Smooth muscle cell (in vitro differentiated cells): ENCODE data around the gene SBF1. TPM values are rescaled to one million over a fixed set of nuclear protein-coding genes. Genes with fewer than 3 reads are reported as not detected.

Source experiments
- DNase-seq: peaks from one replicate; lab custom pipeline; 2025; ENCODE audit not compliant: unreplicated experiment; lab: John Stamatoyannopoulos, UW
- H2AFZ ChIP-seq: fragments of 200-600 bp; sonication (generic); 2 replicates; pipeline ENCODE4 v1.6.0; 2016; ENCODE audit warnings: antibody characterized with exemption, low read depth, mild to moderate bottlenecking
- H3F3A ChIP-seq: fragments of 200-600 bp; sonication (generic); 2 replicates; pipeline ENCODE4 v1.6.0; 2017; ENCODE audit warnings: antibody characterized with exemption, low read depth
- H3K27ac ChIP-seq: fragments of 200-600 bp; sonication (generic); 2 replicates; pipeline ENCODE4 v1.5.1; 2016; ENCODE audit warnings: low read depth, mild to moderate bottlenecking
- H3K27me3 ChIP-seq: fragments of 200-600 bp; sonication (generic); 2 replicates; pipeline ENCODE4 v1.6.1; 2016; ENCODE audit warnings: low read depth, mild to moderate bottlenecking
- H3K36me3 ChIP-seq: fragments of 200-600 bp; sonication (generic); 2 replicates; pipeline ENCODE4 v1.5.1; 2016; ENCODE audit warnings: low read depth
- H3K4me1 ChIP-seq: fragments of 200-600 bp; sonication (generic); 2 replicates; pipeline ENCODE4 v1.5.1; 2016; ENCODE audit warnings: low read depth
- H3K4me2 ChIP-seq: fragments of 200-600 bp; sonication (generic); 2 replicates; pipeline ENCODE4 v1.6.0; 2016; ENCODE audit warnings: mild to moderate bottlenecking
- H3K4me3 ChIP-seq: fragments of 200-600 bp; sonication (generic); 2 replicates; pipeline ENCODE4 v1.5.1; 2016; ENCODE audit warnings: mild to moderate bottlenecking
- H3K79me2 ChIP-seq: fragments of 200-600 bp; sonication (generic); 2 replicates; pipeline ENCODE4 v1.6.0; 2016; ENCODE audit warnings: low read depth, mild to moderate bottlenecking
- H3K9ac ChIP-seq: fragments of 200-600 bp; sonication (generic); 2 replicates; pipeline ENCODE4 v1.6.0; 2016; ENCODE audit warnings: low read depth
- H3K9me3 ChIP-seq: fragments of 200-600 bp; sonication (generic); replicated peaks from 2 replicates; pipeline ENCODE4 v1.5.1; 2016; ENCODE audit warnings: low read depth
- H4K20me1 ChIP-seq: fragments of 200-600 bp; sonication (generic); 2 replicates; pipeline ENCODE4 v1.6.0; 2016; ENCODE audit warnings: low read depth
- WGBS: methylation state at CpG from one replicate; pipeline ENCODE4 v1.1.7; 2016; ENCODE audit warnings: low lambda C conversion rate; 5-methylcytosine and 5-hydroxymethylcytosine counted together
- polyA plus RNA-seq: library from polyadenylated mRNA; unstranded; fragments of >200 nt; fragmentation: Nextera tagmentation; extraction: Ambion mirVana; gene quantifications from 2 replicates; pipeline ENCODE4 v1.2.1, GENCODE V29; 2016
- total RNA-seq: library from RNA; depleted of rRNA; stranded (reverse); fragments of >200 nt; gene quantifications from 2 replicates; pipeline ENCODE4 v1.2.3, GENCODE V29; 2014
- TF ChIP-seq, protein P1 (sequence below): fragments of 200-600 bp; sonication (generic); IDR thresholded peaks from 2 replicates; pipeline ENCODE4 v1.5.1; 2017; ENCODE audit warnings: borderline replicate concordance, mild to moderate bottlenecking, antibody characterized with exemption; ENCODE audit not compliant: insufficient read depth, poor library complexity, severe bottlenecking

The SBF1 gene
- total and polyA plus RNA-seq, 2 experiments from 2014 or later: 37.3 to 53.6 TPM

DNA sequence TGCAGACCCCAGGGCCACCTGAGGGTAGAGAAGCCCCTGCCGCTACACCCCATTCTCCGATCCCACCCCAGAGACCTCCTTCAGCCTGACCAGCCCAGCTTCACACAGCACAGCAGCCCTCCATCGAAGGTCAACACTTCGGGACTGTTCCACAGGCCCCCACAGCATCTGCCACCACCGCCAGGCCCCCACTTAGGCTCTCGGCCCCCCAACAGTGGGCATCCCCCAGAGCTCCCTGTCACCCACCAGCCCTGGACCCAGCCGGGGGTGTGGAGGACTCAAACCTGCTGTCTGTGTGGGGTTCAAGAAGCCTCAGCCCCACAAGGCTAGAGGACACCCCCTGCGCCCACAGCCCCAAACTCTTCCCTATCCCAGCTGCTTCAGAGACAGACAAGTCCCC, 6.2 kb downstream of the SBF1 start:
- Histone ChIP-seq H3K9me3 (no peaks in the 10 kb centered on the region), H3K36me3 (no peaks in the 10 kb centered on the region), H3K79me2 (peaks cover 58% of the 10 kb centered on the region), H3K4me2 (no peak overlapping the region), H2AFZ (no peak overlapping the region), H3K9ac (no peak overlapping the region), H3K4me3 (no peak overlapping the region), H3K4me1 (peaks cover 11% of the 10 kb centered on the region), H3K27ac (no peak overlapping the region), H3K27me3 (no peaks in the 10 kb centered on the region), H3F3A (no peaks in the 10 kb centered on the region), H4K20me1 (peaks cover 84% of the 10 kb centered on the region)
- TF ChIP-seq, protein P1, sequence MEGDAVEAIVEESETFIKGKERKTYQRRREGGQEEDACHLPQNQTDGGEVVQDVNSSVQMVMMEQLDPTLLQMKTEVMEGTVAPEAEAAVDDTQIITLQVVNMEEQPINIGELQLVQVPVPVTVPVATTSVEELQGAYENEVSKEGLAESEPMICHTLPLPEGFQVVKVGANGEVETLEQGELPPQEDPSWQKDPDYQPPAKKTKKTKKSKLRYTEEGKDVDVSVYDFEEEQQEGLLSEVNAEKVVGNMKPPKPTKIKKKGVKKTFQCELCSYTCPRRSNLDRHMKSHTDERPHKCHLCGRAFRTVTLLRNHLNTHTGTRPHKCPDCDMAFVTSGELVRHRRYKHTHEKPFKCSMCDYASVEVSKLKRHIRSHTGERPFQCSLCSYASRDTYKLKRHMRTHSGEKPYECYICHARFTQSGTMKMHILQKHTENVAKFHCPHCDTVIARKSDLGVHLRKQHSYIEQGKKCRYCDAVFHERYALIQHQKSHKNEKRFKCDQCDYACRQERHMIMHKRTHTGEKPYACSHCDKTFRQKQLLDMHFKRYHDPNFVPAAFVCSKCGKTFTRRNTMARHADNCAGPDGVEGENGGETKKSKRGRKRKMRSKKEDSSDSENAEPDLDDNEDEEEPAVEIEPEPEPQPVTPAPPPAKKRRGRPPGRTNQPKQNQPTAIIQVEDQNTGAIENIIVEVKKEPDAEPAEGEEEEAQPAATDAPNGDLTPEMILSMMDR: no peak
- no peak for DNase-seq
- WGBS: 98% methylated on average over 8 of the region's 8 CpGs

DNA sequence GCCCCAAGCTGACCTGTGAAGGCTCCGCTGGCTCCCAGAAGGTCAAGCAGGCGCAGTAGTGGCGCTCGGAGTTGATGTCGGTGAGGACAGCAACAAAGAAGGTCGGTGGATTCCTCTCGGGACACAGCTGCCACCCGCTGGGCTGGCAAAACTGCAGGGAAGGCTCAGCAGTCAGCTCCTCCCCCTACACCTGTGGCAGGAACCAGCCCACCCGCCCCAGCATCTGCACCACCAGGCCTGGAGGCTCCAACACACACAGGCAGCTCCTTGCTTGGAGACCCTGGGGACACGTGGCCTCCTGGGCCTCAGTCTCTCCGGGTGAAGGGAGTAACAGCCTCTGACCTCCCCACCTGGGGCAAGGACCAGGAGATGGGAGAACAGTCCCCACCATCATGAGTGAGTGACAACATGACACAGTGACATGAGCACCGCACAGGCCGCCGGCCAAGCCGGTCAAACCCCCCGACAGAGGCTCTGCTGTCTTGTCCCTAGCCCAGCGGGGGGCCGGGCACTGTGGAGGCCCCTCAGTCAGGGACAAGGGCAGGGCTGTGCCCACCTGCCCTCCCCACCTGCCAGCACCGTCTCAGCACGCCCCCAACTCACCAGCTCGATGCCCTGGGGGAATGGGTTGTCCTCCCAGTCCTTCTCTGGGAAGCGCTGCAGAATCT, 6.9 kb downstream of the SBF1 start:
- H3K4me2 ChIP-seq: no peak overlapping the region
- H3K79me2 ChIP-seq: peaks cover 51% of the 10 kb centered on the region
- H4K20me1 ChIP-seq: peaks cover 80% of the 10 kb centered on the region
- H3K36me3 ChIP-seq: no peaks in the 10 kb centered on the region
- H3F3A ChIP-seq: no peaks in the 10 kb centered on the region
- H2AFZ ChIP-seq: no peak overlapping the region
- H3K4me3 ChIP-seq: no peak overlapping the region
- H3K4me1 ChIP-seq: peaks cover 6% of the 10 kb centered on the region
- 96% methylated on average over 22 of the region's 22 CpGs for WGBS
- H3K27ac ChIP-seq: no peak overlapping the region
- DNase-seq: no peak
- H3K9me3 ChIP-seq: no peaks in the 10 kb centered on the region
- no peak overlapping the region for H3K9ac ChIP-seq
- H3K27me3 ChIP-seq: no peaks in the 10 kb centered on the region
- TF ChIP-seq, protein P1: no peak

DNA sequence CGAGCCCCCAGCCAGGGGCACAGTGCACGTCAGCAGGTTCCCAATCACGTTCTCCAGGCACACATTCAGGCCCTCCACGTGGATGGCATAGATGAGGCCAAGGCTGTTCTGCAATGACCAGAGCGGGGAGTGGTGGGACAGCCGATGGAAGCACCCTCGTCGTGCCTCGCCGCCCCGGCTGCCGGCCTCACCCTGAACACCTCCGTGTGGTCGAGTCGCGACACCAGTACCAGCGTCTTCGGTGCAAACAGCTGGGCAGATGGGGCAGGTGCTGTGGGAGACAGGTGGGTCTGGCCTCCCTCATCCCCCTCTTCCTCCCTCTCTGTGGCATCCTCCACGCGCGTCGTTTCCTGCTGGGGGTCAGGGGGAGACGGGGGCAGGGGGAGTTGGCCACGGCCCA, 7.5 kb downstream of the SBF1 start:
- Histone ChIP-seq H3K36me3 (no peaks in the 10 kb centered on the region), H3K27ac (no peak overlapping the region)
- TF ChIP-seq, protein P1: no peak

More for the DNA sequence above, 7.5 kb downstream of the SBF1 start:
- DNase-seq: no peak
- Histone ChIP-seq H3K4me3 (no peak overlapping the region), H3K9me3 (no peaks in the 10 kb centered on the region), H3K27me3 (no peaks in the 10 kb centered on the region), H4K20me1 (peaks cover 74% of the 10 kb centered on the region), H3K4me1 (peaks cover 6% of the 10 kb centered on the region), H3K79me2 (peaks cover 46% of the 10 kb centered on the region), H3F3A (no peaks in the 10 kb centered on the region), H3K4me2 (no peak overlapping the region), H3K9ac (no peak overlapping the region), H2AFZ (no peak overlapping the region)
- WGBS: 95% methylated on average over 23 of the region's 24 CpGs
